Trophoblast cell (in vitro differentiated cells and primary cell): Measurements from ENCODE around the gene PTGER3.
"Not testable (repeated sequence)": the region's sequence is repeated elsewhere in the genome, so short reads cannot be mapped to it uniquely, and the experiment has no call there.

Experiments
- DNase-seq, 2 donors: peaks; one replicate each; pipeline ENCODE4 v3.0.0-alpha.2; 2016
- H2AFZ ChIP-seq: 2 replicates; pipeline ENCODE4 v1.6.1; 2013; ENCODE audit warnings: low read length, moderate library complexity, mild to moderate bottlenecking; ENCODE audit not compliant: insufficient read depth, poor library complexity
- H2AK5ac ChIP-seq: 2 replicates; pipeline ENCODE4 v1.6.1; 2013; ENCODE audit warnings: mild to moderate bottlenecking, low read length
- H2BK120ac ChIP-seq: 2 replicates; pipeline ENCODE4 v1.6.1; 2013; ENCODE audit warnings: low read length, mild to moderate bottlenecking, moderate library complexity; ENCODE audit not compliant: insufficient read depth, poor library complexity
- H2BK12ac ChIP-seq: 2 replicates; pipeline ENCODE4 v1.6.1; 2013; ENCODE audit warnings: mild to moderate bottlenecking, low read length, moderate library complexity
- H2BK5ac ChIP-seq: 2 replicates; pipeline ENCODE4 v1.6.1; 2013; ENCODE audit warnings: low read length, low read depth, moderate library complexity, mild to moderate bottlenecking; ENCODE audit not compliant: poor library complexity
- H3K14ac ChIP-seq: 2 replicates; pipeline ENCODE4 v1.6.1; 2013; ENCODE audit warnings: mild to moderate bottlenecking, low read length
- H3K18ac ChIP-seq: 2 replicates; pipeline ENCODE4 v1.6.1; 2013; ENCODE audit warnings: mild to moderate bottlenecking, low read length
- H3K23ac ChIP-seq: 2 replicates; pipeline ENCODE4 v1.6.1; 2013; ENCODE audit warnings: low read length
- H3K27ac ChIP-seq: 2 replicates; pipeline ENCODE4 v1.5.1; 2013; ENCODE audit warnings: low read depth, mild to moderate bottlenecking, inconsistent platforms, low read length, moderate library complexity
- H3K27me3 ChIP-seq: 2 replicates; pipeline ENCODE4 v1.6.1; 2013; ENCODE audit warnings: inconsistent platforms, mild to moderate bottlenecking, low read length, moderate library complexity; ENCODE audit not compliant: insufficient read depth
- H3K36me3 ChIP-seq, 2 experiments: 1 replicate in 1 of 2; 2 replicates in 1 of 2; pipeline ENCODE4 v1.6.1; 2013; ENCODE audit warnings: low read length in 2 of 2, mild to moderate bottlenecking in 2 of 2, moderate library complexity in 1 of 2; ENCODE audit not compliant: insufficient read depth in 2 of 2, control insufficient read depth in 1 of 2
- H3K4ac ChIP-seq: 2 replicates; pipeline ENCODE4 v1.6.1; 2013; ENCODE audit warnings: low read depth, mild to moderate bottlenecking, low read length, moderate library complexity
- H3K4me1 ChIP-seq, 2 experiments: 1 replicate in 1 of 2; 2 replicates in 1 of 2; pipeline ENCODE4 v1.6.1; 2013; ENCODE audit warnings: low read length in 2 of 2, mild to moderate bottlenecking in 2 of 2, moderate library complexity in 1 of 2; ENCODE audit not compliant: insufficient read depth in 2 of 2, control insufficient read depth in 1 of 2
- H3K4me2 ChIP-seq: 2 replicates; pipeline ENCODE4 v1.6.1; 2013; ENCODE audit warnings: inconsistent platforms, mild to moderate bottlenecking, low read length, moderate library complexity
- H3K4me3 ChIP-seq: 2 replicates; pipeline ENCODE4 v1.5.1; 2013; ENCODE audit warnings: mild to moderate bottlenecking, low read depth, low read length, inconsistent platforms
- H3K79me1 ChIP-seq: one replicate; pipeline ENCODE4 v1.6.1; 2013; ENCODE audit warnings: low read length
- H3K79me2 ChIP-seq: 2 replicates; pipeline ENCODE4 v1.6.1; 2013; ENCODE audit warnings: low read length, mild to moderate bottlenecking; ENCODE audit not compliant: control insufficient read depth, insufficient read depth, poor library complexity
- H3K9ac ChIP-seq: 2 replicates; pipeline ENCODE4 v1.6.1; 2013; ENCODE audit warnings: mild to moderate bottlenecking, low read length
- H3K9me3 ChIP-seq: 2 replicates; pipeline ENCODE4 v1.6.1; 2013; ENCODE audit warnings: low read depth, mild to moderate bottlenecking, control low read depth, inconsistent platforms, low read length; ENCODE audit not compliant: insufficient read depth
- H4K12ac ChIP-seq: 2 replicates; pipeline ENCODE4 v1.6.1; 2013; ENCODE audit warnings: low read depth, mild to moderate bottlenecking, low read length, moderate library complexity
- H4K8ac ChIP-seq: 2 replicates; pipeline ENCODE4 v1.6.1; 2013; ENCODE audit warnings: low read depth, mild to moderate bottlenecking, low read length, moderate library complexity
- H4K91ac ChIP-seq: one replicate; pipeline ENCODE4 v1.6.1; 2013; ENCODE audit warnings: low read depth, mild to moderate bottlenecking, low read length, moderate library complexity
- WGBS: extraction: QIAGEN DNeasy Blood & Tissue Kit; methylation state at CpG from one replicate; pipeline ENCODE4 v1.1.7; 2013; ENCODE audit warnings: missing lambda C conversion rate; ENCODE audit not compliant: insufficient read length, insufficient coverage; ENCODE audit errors: extremely low coverage; 5-methylcytosine and 5-hydroxymethylcytosine counted together

PTGER3 gene

DNA sequence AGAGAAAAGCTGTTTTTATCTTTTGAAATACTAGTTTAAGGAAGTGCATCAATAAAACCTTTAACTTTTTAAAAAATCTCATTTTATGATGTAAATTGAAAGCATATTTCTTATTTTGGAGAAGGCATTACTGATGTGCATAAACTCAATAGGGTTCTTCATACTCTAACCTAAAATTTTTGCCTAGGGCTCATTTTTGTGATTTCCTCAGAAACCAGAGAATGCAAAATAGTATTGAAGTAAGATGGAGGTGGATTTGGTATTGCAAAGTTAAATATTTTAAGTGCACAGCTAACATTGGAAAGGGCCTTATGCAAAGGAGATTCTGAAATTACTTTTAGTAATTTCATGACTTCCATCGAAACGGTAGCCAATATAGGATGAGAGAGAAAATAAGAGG is 101.9 kb downstream of the PTGER3 start:
- H3K27ac ChIP-seq, result no peak overlapping the region
- no peak overlapping the region for H2BK120ac ChIP-seq
- WGBS, result no CpG with 5 or more reads among the region's 2 CpGs
- H3K23ac ChIP-seq, result no peak overlapping the region
- H4K91ac ChIP-seq, result no peak overlapping the region
- H2BK12ac ChIP-seq, result no peak overlapping the region
- no peak overlapping the region for H2AK5ac ChIP-seq
- H3K4me3 ChIP-seq, result no peak overlapping the region
- H3K27me3 ChIP-seq, result no peaks in the 10 kb centered on the region
- H3K9ac ChIP-seq, result no peak overlapping the region
- no peak overlapping the region for H4K12ac ChIP-seq
- no peak overlapping the region for H3K18ac ChIP-seq
- no peak overlapping the region for H3K4ac ChIP-seq
- peak in 1 of 2 donors; percentile 75 for DNase-seq
- no peaks in the 10 kb centered on the region for H3K4me1 ChIP-seq
- no peak overlapping the region for H2AFZ ChIP-seq
- H3K4me2 ChIP-seq, result no peak overlapping the region
- H3K79me1 ChIP-seq, result no peaks in the 10 kb centered on the region
- H3K79me2 ChIP-seq, result no peaks in the 10 kb centered on the region
- no peaks in the 10 kb centered on the region for H3K9me3 ChIP-seq
- H2BK5ac ChIP-seq, result no peak overlapping the region
- no peak overlapping the region for H3K14ac ChIP-seq
- no peak overlapping the region for H4K8ac ChIP-seq
- H3K36me3 ChIP-seq, result no peaks in the 10 kb centered on the region

DNA sequence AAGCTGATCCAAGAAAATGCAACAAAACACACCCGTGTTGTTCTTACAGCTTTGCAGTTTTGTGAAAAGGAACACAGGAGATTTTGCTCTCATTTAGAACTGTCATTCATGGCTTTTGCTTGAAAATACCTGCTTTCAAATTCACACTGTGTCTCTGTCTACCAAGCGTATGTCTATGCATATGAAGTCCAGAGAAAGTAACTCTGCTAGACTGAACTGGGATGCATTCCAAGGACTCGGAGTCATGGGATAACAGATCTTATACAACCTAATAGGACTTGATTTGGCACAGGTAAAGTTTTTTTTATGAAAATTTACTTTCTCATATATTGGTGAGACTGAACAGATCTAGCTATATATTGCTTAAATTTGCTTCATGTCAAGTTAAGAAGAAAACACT is 102.4 kb downstream of the PTGER3 start:
- Histone ChIP-seq H3K14ac (no peak overlapping the region), H3K79me1 (no peaks in the 10 kb centered on the region), H4K12ac (no peak overlapping the region), H2BK12ac (no peak overlapping the region), H3K79me2 (no peaks in the 10 kb centered on the region), H3K4me3 (no peak overlapping the region), H2AFZ (no peak overlapping the region), H3K9ac (no peak overlapping the region), H2BK120ac (no peak overlapping the region), H3K36me3 (no peaks in the 10 kb centered on the region), H2BK5ac (no peak overlapping the region), H4K91ac (no peak overlapping the region), H2AK5ac (no peak overlapping the region), H3K23ac (no peak overlapping the region), H3K27ac (no peak overlapping the region), H3K4ac (no peak overlapping the region), H3K4me2 (no peak overlapping the region), H4K8ac (no peak overlapping the region), H3K27me3 (no peaks in the 10 kb centered on the region), H3K9me3 (no peaks in the 10 kb centered on the region), H3K4me1 (no peaks in the 10 kb centered on the region), H3K18ac (no peak overlapping the region)
- DNase-seq, result peak in 1 of 2 donors; percentile 40
- WGBS, result no CpG with 5 or more reads among the region's 3 CpGs

DNA sequence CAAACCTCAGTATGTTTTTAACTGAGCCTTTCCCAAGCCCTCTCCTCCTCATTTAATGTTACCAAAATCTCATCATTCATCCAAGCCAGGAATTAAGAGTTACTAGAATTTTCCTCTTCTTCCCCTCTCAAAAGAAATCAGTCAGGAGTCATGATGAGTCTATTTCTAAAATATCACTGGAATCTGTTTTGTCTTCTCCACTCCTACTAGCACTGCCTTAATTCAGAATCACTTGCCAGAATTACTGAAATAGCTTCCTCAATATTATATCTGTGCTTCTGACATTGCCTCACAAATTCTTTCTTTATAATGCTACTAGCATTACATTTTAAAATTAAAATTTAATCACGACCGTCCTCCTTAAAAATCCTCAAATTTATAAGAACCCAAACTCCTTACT is 106.1 kb downstream of the PTGER3 start:
- DNase-seq, result peak in 1 of 2 donors; percentile 20
- Histone ChIP-seq H3K18ac (no peak overlapping the region), H3K27me3 (no peaks in the 10 kb centered on the region), H3K4me3 (no peak overlapping the region), H3K36me3 (no peaks in the 10 kb centered on the region), H3K27ac (no peak overlapping the region), H4K91ac (no peak overlapping the region), H4K8ac (no peak overlapping the region), H2BK120ac (no peak overlapping the region), H3K14ac (no peak overlapping the region), H2BK5ac (no peak overlapping the region), H3K23ac (no peak overlapping the region), H3K79me2 (no peaks in the 10 kb centered on the region), H3K79me1 (no peaks in the 10 kb centered on the region), H2AFZ (no peak overlapping the region), H3K4me1 (no peaks in the 10 kb centered on the region), H3K9ac (no peak overlapping the region), H4K12ac (no peak overlapping the region), H3K4me2 (no peak overlapping the region), H2AK5ac (no peak overlapping the region), H3K4ac (no peak overlapping the region), H3K9me3 (peaks cover 2% of the 10 kb centered on the region), H2BK12ac (no peak overlapping the region)
- WGBS, result 100% methylated on average over 2 of the region's 2 CpGs

DNA sequence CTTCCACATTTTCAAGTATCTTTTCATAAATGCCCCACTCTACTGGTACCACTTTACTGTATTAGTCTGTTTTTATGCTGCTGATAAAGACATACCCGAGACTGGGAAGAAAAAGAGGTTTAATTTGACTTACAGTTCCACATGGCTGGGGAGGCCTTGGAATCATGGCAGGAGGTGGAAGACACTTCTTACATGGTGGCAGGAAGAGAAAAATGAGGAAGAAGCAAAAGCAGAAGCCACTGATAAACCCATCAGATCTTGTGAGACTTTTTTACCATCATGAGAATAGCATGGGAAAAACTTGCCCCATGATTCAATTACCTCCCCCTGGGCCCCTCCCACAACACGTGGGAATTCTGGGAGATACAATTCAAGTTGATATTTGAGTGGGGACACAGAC is 107.2 kb downstream of the PTGER3 start:
- H3K36me3 ChIP-seq, H2BK5ac ChIP-seq, H4K12ac ChIP-seq, H3K4ac ChIP-seq, H3K79me1 ChIP-seq, H4K91ac ChIP-seq, H3K9me3 ChIP-seq, H3K4me1 ChIP-seq, H3K27ac ChIP-seq, H3K9ac ChIP-seq, H3K4me2 ChIP-seq, H3K4me3 ChIP-seq, H3K27me3 ChIP-seq, H2BK120ac ChIP-seq, H2AK5ac ChIP-seq, H2BK12ac ChIP-seq, H3K23ac ChIP-seq, H3K79me2 ChIP-seq, H2AFZ ChIP-seq, DNase-seq, H3K14ac ChIP-seq, H4K8ac ChIP-seq, H3K18ac ChIP-seq: not testable (repeated sequence)
- no CpG with 5 or more reads among the region's 2 CpGs for WGBS
